IMR-90 (cell line): ENCODE results near the gene PLA2G2D. TPM values are rescaled to one million over a fixed set of nuclear protein-coding genes. Genes with fewer than 3 reads are reported as not detected.

Experiments used
- ATAC-seq: fragments of 200-7000 bp; cut with Tn5 transposase; 2 replicates; pipeline ENCODE4 v1.9.1; 2020; ENCODE audit warnings: low read depth, mild to moderate bottlenecking, moderate library complexity
- BruUV-seq: library from RNA; stranded (reverse); fragments of 400-500 nt; replicated peaks from 2 replicates; lab custom pipeline; 2021; lab: Mats Ljungman, UMichigan
- CTCF ChIA-PET: fragments of 300-600 bp; formaldehyde crosslinking; extraction: SDS; loops from one replicate; lab custom pipeline; 2021; ENCODE audit warnings: antibody characterized with exemption; lab: Yijun Ruan, JAX
- POLR2A ChIA-PET: fragments of 300-600 bp; sonication (Branson Sonifier 250); formaldehyde crosslinking; loops from one replicate; lab custom pipeline; 2022; ENCODE audit warnings: antibody characterized with exemption; ENCODE audit not compliant: unreplicated experiment; lab: Charles Lee
- DNase-seq: peaks from one replicate; pipeline ENCODE4 v3.0.0; 2013
- H2AFZ ChIP-seq: replicated peaks from 2 replicates; pipeline ENCODE3; 2013; ENCODE audit warnings: low read length, mild to moderate bottlenecking; ENCODE audit not compliant: poor library complexity
- H2AK5ac ChIP-seq: 2 replicates; pipeline ENCODE4 v1.6.1; 2013; ENCODE audit warnings: low read depth, low read length, inconsistent platforms
- H2AK9ac ChIP-seq: replicated peaks from 2 replicates; pipeline ENCODE3; 2013; ENCODE audit warnings: mild to moderate bottlenecking, low read depth, low read length, moderate library complexity; ENCODE audit not compliant: poor library complexity
- H2BK120ac ChIP-seq: 2 replicates; pipeline ENCODE4 v1.6.1; 2013; ENCODE audit warnings: low read depth, low read length, inconsistent platforms
- H2BK15ac ChIP-seq: 3 replicates; pipeline ENCODE4 v1.6.1; 2013; ENCODE audit warnings: low read depth, low read length, inconsistent platforms
- H2BK20ac ChIP-seq: 2 replicates; pipeline ENCODE4 v1.6.1; 2013; ENCODE audit warnings: low read depth, mild to moderate bottlenecking, inconsistent platforms, low read length, moderate library complexity
- H2BK5ac ChIP-seq: 2 replicates; pipeline ENCODE4 v1.6.1; 2013; ENCODE audit warnings: mild to moderate bottlenecking, low read depth, low read length, inconsistent platforms; ENCODE audit not compliant: poor library complexity, severe bottlenecking
- H3K14ac ChIP-seq: replicated peaks from 2 replicates; pipeline ENCODE4 v1.6.1; 2013; ENCODE audit warnings: low read depth, low read length, inconsistent platforms
- H3K18ac ChIP-seq: 2 replicates; pipeline ENCODE4 v1.6.1; 2013; ENCODE audit warnings: low read depth, low read length, control low read depth
- H3K23ac ChIP-seq: 2 replicates; pipeline ENCODE4 v1.6.1; 2013; ENCODE audit warnings: low read depth, low read length, inconsistent platforms
- H3K27ac ChIP-seq: 2 replicates; pipeline ENCODE4 v1.5.1; 2013; ENCODE audit warnings: mild to moderate bottlenecking, control low read depth, low read length; ENCODE audit not compliant: insufficient read depth
- H3K27me3 ChIP-seq: 2 replicates; pipeline ENCODE4 v1.6.1; 2013; ENCODE audit warnings: low read length; ENCODE audit not compliant: control insufficient read depth, insufficient read depth
- H3K36me3 ChIP-seq: 2 replicates; pipeline ENCODE4 v1.6.1; 2013; ENCODE audit warnings: low read length, mixed read lengths; ENCODE audit not compliant: control insufficient read depth, insufficient read depth
- H3K4ac ChIP-seq: 2 replicates; pipeline ENCODE4 v1.6.1; 2013; ENCODE audit warnings: low read depth, low read length, inconsistent platforms
- H3K4me1 ChIP-seq: 2 replicates; pipeline ENCODE4 v1.6.1; 2013; ENCODE audit warnings: low read length, mixed read lengths; ENCODE audit not compliant: control insufficient read depth, insufficient read depth
- H3K4me2 ChIP-seq: 2 replicates; pipeline ENCODE4 v1.6.1; 2013; ENCODE audit warnings: low read depth, mild to moderate bottlenecking, control low read depth, low read length, moderate library complexity
- H3K4me3 ChIP-seq: 2 replicates; pipeline ENCODE4 v1.5.1; 2013; ENCODE audit warnings: low read depth, mild to moderate bottlenecking, control low read depth, low read length, moderate library complexity; ENCODE audit not compliant: insufficient read depth
- H3K56ac ChIP-seq: 2 replicates; pipeline ENCODE4 v1.6.1; 2013; ENCODE audit warnings: low read length, inconsistent platforms; ENCODE audit not compliant: insufficient read depth; ENCODE audit errors: extremely low read depth
- H3K79me1 ChIP-seq, 2 experiments: 2 replicates each; pipeline ENCODE4 v1.6.1; 2013; ENCODE audit warnings: low read length in 2 of 2, inconsistent platforms in 1 of 2, low read depth in 1 of 2
- H3K9ac ChIP-seq: 2 replicates; pipeline ENCODE4 v1.6.1; 2013; ENCODE audit warnings: low read depth, low read length, control low read depth
- H3K9me1 ChIP-seq: 2 replicates; pipeline ENCODE4 v1.6.1; 2013; ENCODE audit warnings: low read length, inconsistent platforms; ENCODE audit not compliant: insufficient read depth
- H3K9me3 ChIP-seq: 2 replicates; pipeline ENCODE4 v1.6.1; 2013; ENCODE audit warnings: low read length; ENCODE audit not compliant: control insufficient read depth, insufficient read depth
- H4K20me1 ChIP-seq: 2 replicates; pipeline ENCODE4 v1.6.1; 2013; ENCODE audit warnings: low read length, inconsistent platforms; ENCODE audit not compliant: insufficient read depth
- H4K5ac ChIP-seq: 2 replicates; pipeline ENCODE4 v1.6.1; 2013; ENCODE audit warnings: mild to moderate bottlenecking, low read depth, low read length, control low read depth
- H4K8ac ChIP-seq, 2 experiments: 2 replicates each; pipeline ENCODE4 v1.6.1; 2013; ENCODE audit warnings: low read depth in 2 of 2, low read length in 2 of 2, control low read depth in 1 of 2, inconsistent platforms in 1 of 2
- H4K91ac ChIP-seq: 2 replicates; pipeline ENCODE4 v1.6.1; 2013; ENCODE audit warnings: low read depth, low read length, inconsistent platforms; ENCODE audit not compliant: insufficient read depth
- CHD1 ChIP-seq: IDR thresholded peaks from 2 replicates; pipeline ENCODE4 v1.6.1; 2012; ENCODE audit warnings: low read depth, low read length, improper control_type of control experiment
- MAFK ChIP-seq: IDR thresholded peaks from 2 replicates; pipeline ENCODE4 v1.6.1; 2012; ENCODE audit warnings: low read depth, low read length, improper control_type of control experiment
- MXI1 ChIP-seq: IDR thresholded peaks from 2 replicates; pipeline ENCODE4 v1.6.1; 2012; ENCODE audit warnings: low read depth, mild to moderate bottlenecking, low read length, moderate library complexity, borderline replicate concordance
- NFE2L2 ChIP-seq: fragments of 150-350 bp; IDR thresholded peaks from 2 replicates; pipeline ENCODE4 v1.6.1; 2016; ENCODE audit warnings: low read depth, mild to moderate bottlenecking, low read length
- RCOR1 ChIP-seq: IDR thresholded peaks from 2 replicates; pipeline ENCODE4 v1.6.1; 2012; ENCODE audit warnings: mild to moderate bottlenecking, low read length, improper control_type of control experiment; ENCODE audit not compliant: insufficient replicate concordance
- RFX5 ChIP-seq: IDR thresholded peaks from 2 replicates; pipeline ENCODE4 v1.8.0; 2012; ENCODE audit warnings: low read depth, mild to moderate bottlenecking, low read length, moderate library complexity
- SMC3 ChIP-seq: fragments of 150-350 bp; IDR thresholded peaks from 2 replicates; pipeline ENCODE4 v1.6.1; 2016; ENCODE audit warnings: low read depth, mild to moderate bottlenecking, antibody characterized with exemption, low read length, moderate library complexity
- USF2 ChIP-seq: fragments of 150-350 bp; IDR thresholded peaks from 2 replicates; pipeline ENCODE4 v1.6.1; 2017; ENCODE audit warnings: mild to moderate bottlenecking, antibody characterized with exemption, low read length, low read depth
- WGBS, 2 experiments: methylation state at CpG; one replicate each; pipeline versions ENCODE4 v1.1.5 to v1.1.7; 2013; ENCODE audit warnings: missing lambda C conversion rate in 2 of 2; ENCODE audit not compliant: insufficient read length in 1 of 2; ENCODE audit errors: extremely low coverage in 2 of 2; 5-methylcytosine and 5-hydroxymethylcytosine counted together
- dilution Hi-C: fragments of 300-500 bp; cut with HindIII; formaldehyde crosslinking; loops from one replicate; pipeline ENCODE4 v1.14.3; 2018; ENCODE audit warnings: low sequenced_read_pairs; ENCODE audit not compliant: unreplicated experiment
- in situ Hi-C: fragments of 300-500 bp; cut with MboI; formaldehyde crosslinking; loops from 3 replicates; pipeline ENCODE4 v1.14.3; 2019; ENCODE audit warnings: low sequenced_read_pairs, inconsistent platforms, mixed read lengths
- intact Hi-C: fragments of 100-400 bp; cut with micrococcal nuclease; formaldehyde crosslinking; loops from 2 replicates; pipeline ENCODE4 v1.10.0; 2022
- polyA plus RNA-seq, 3 experiments: library from polyadenylated mRNA; depleted of rRNA; stranded (reverse); fragments of >200 nt; gene quantifications; 2 replicates each; pipeline ENCODE4 v1.2.3, GENCODE V29; 2012; ENCODE audit warnings: low replicate concordance in 1 of 3
- total RNA-seq: library from RNA; depleted of rRNA; stranded (reverse); fragments of >200 nt; gene quantifications from 2 replicates; pipeline ENCODE4 v1.2.3, GENCODE V29; 2012
- TF ChIP-seq, protein P1 (sequence below): conservative IDR thresholded peaks from 2 replicates; pipeline ENCODE4 v1.5.1; 2012; ENCODE audit warnings: mild to moderate bottlenecking, low read depth, low read length, improper control_type of control experiment
- TF ChIP-seq, protein P2 (sequence below): fragments of 150-350 bp; IDR thresholded peaks from 2 replicates; pipeline ENCODE4 v1.6.1; 2016; ENCODE audit warnings: low read depth, mild to moderate bottlenecking, low read length, moderate library complexity, borderline replicate concordance

Gene PLA2G2D
- total and polyA plus RNA-seq, 2 of the 4 experiments (the other 2 are of a cell fraction), result not detected

DNA sequence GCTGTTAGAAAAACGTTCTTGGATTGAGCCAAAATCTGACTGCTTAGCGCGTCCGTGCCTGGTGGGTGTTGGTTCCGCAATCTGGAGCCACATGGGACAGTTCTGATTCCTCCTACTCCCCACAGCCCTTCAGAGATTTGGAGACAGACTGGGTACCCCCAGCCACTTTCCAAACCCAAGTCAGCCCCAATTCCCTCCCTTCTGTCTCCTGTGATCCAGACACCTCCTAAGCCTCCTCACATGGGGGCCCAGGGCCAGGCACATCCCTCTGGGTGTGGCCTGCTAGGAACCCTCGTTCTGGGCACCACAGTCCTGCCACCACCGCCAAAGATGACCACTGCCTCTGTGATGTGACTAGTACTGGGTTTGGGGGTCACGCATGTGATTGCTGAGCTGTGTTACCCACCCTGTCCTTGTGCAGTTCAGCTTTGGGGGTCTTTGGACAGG lies 44.6 kb downstream of the PLA2G2D start:
- H3K4ac ChIP-seq, result no peak overlapping the region
- ChIA-PET POLR2A (no interaction called here), CTCF (no interaction called here)
- peaks cover 19% of the 10 kb centered on the region for H3K27me3 ChIP-seq
- H2AK9ac ChIP-seq, result no peak overlapping the region
- H2BK120ac ChIP-seq, result no peak overlapping the region
- no peak overlapping the region for H2BK20ac ChIP-seq
- no peak overlapping the region for H2BK15ac ChIP-seq
- no peak for DNase-seq
- intact Hi-C loops, result no loop called here
- no peak overlapping the region for H4K8ac ChIP-seq
- H3K18ac ChIP-seq, result no peak overlapping the region
- dilution Hi-C loops, result no loop called here
- in situ Hi-C loops, result no loop called here
- BruUV-seq, result no TSS peak
- H3K9me1 ChIP-seq, result no peaks in the 10 kb centered on the region
- H3K4me1 ChIP-seq, result 0 out of 2 replicates have a peak, but pooled peaks cover 2% of the 10 kb centered on the region
- ATAC-seq, result no peak
- H2AK5ac ChIP-seq, result no peak overlapping the region
- H3K23ac ChIP-seq, result no peak overlapping the region
- TF ChIP-seq, protein P1, sequence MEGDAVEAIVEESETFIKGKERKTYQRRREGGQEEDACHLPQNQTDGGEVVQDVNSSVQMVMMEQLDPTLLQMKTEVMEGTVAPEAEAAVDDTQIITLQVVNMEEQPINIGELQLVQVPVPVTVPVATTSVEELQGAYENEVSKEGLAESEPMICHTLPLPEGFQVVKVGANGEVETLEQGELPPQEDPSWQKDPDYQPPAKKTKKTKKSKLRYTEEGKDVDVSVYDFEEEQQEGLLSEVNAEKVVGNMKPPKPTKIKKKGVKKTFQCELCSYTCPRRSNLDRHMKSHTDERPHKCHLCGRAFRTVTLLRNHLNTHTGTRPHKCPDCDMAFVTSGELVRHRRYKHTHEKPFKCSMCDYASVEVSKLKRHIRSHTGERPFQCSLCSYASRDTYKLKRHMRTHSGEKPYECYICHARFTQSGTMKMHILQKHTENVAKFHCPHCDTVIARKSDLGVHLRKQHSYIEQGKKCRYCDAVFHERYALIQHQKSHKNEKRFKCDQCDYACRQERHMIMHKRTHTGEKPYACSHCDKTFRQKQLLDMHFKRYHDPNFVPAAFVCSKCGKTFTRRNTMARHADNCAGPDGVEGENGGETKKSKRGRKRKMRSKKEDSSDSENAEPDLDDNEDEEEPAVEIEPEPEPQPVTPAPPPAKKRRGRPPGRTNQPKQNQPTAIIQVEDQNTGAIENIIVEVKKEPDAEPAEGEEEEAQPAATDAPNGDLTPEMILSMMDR, result no peak
- TF ChIP-seq RFX5 (no peak), USF2 (no peak), RCOR1 (no peak), CHD1 (no peak), MAFK (no peak), SMC3 (no peak), NFE2L2 (no peak), MXI1 (no peak)
- TF ChIP-seq, protein P2, sequence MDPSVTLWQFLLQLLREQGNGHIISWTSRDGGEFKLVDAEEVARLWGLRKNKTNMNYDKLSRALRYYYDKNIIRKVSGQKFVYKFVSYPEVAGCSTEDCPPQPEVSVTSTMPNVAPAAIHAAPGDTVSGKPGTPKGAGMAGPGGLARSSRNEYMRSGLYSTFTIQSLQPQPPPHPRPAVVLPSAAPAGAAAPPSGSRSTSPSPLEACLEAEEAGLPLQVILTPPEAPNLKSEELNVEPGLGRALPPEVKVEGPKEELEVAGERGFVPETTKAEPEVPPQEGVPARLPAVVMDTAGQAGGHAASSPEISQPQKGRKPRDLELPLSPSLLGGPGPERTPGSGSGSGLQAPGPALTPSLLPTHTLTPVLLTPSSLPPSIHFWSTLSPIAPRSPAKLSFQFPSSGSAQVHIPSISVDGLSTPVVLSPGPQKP, result no peak
- H3K79me1 ChIP-seq, result no peaks in the 10 kb centered on the region
- H4K20me1 ChIP-seq, result no peaks in the 10 kb centered on the region
- no peak overlapping the region for H2AFZ ChIP-seq
- no peak overlapping the region for H3K56ac ChIP-seq
- H3K14ac ChIP-seq, result no peak overlapping the region
- no peak overlapping the region for H3K9ac ChIP-seq
- 100% methylated on average over 1 of the region's 8 CpGs; no CpG with 5 or more reads in 1 of the 2 experiments for WGBS, 2 experiments
- H4K91ac ChIP-seq, result no peak overlapping the region
- H3K27ac ChIP-seq, result no peak overlapping the region
- H2BK5ac ChIP-seq, result no peak overlapping the region
- no peak overlapping the region for H4K5ac ChIP-seq
- no peak overlapping the region for H3K4me3 ChIP-seq
- H3K4me2 ChIP-seq, result no peak overlapping the region
- no peaks in the 10 kb centered on the region; the same call in 1 of the 2 replicates for H3K9me3 ChIP-seq
- no peaks in the 10 kb centered on the region for H3K36me3 ChIP-seq
